GM23338 (cell line): ENCODE data around the gene RND3. TPM values are rescaled to one million over a fixed set of nuclear protein-coding genes. Genes with fewer than 3 reads are reported as not detected.

Experiments used
- ATAC-seq: fragments of 200-7000 bp; cut with Tn5 transposase; 3 replicates; pipeline ENCODE4 v1.9.1; 2020
- DNase-seq: peaks from one replicate; pipeline ENCODE4 v3.0.0-alpha.2; 2015; ENCODE audit warnings: low spot score
- H2AFZ ChIP-seq: fragments of 200-600 bp; sonication (generic); 2 replicates; pipeline ENCODE4 v1.8.0; 2016; ENCODE audit warnings: antibody characterized with exemption, mild to moderate bottlenecking, moderate library complexity
- H3F3A ChIP-seq: fragments of 200-600 bp; sonication (generic); replicated peaks from 2 replicates; pipeline ENCODE4 v1.8.0; 2017; ENCODE audit warnings: antibody characterized with exemption, mixed run types, low read depth
- H3K27ac ChIP-seq: fragments of 200-600 bp; sonication (generic); 2 replicates; pipeline ENCODE4 v1.6.1; 2016; ENCODE audit warnings: low read depth
- H3K27me3 ChIP-seq: fragments of 200-600 bp; sonication (generic); 2 replicates; pipeline ENCODE4 v1.8.0; 2016; ENCODE audit warnings: mild to moderate bottlenecking, mixed run types, moderate library complexity; ENCODE audit not compliant: insufficient read depth
- H3K36me3 ChIP-seq: fragments of 200-600 bp; sonication (generic); 2 replicates; pipeline ENCODE4 v1.8.0; 2016; ENCODE audit warnings: mild to moderate bottlenecking; ENCODE audit not compliant: insufficient read depth
- H3K4me1 ChIP-seq: fragments of 200-600 bp; sonication (generic); 2 replicates; pipeline ENCODE4 v1.8.0; 2016; ENCODE audit warnings: mild to moderate bottlenecking, moderate library complexity; ENCODE audit not compliant: insufficient read depth
- H3K4me2 ChIP-seq: fragments of 200-600 bp; sonication (generic); 2 replicates; pipeline ENCODE4 v1.7.1; 2017; ENCODE audit warnings: mixed run types
- H3K4me3 ChIP-seq: fragments of 200-600 bp; sonication (generic); 2 replicates; pipeline ENCODE4 v1.6.1; 2016; ENCODE audit warnings: mixed run types
- H3K79me2 ChIP-seq: fragments of 200-600 bp; sonication (generic); replicated peaks from 2 replicates; pipeline ENCODE4 v1.8.0; 2017; ENCODE audit warnings: mild to moderate bottlenecking; ENCODE audit not compliant: insufficient read depth
- H3K9me2 ChIP-seq: fragments of 200-600 bp; sonication (generic); 2 replicates; pipeline ENCODE4 v1.8.0; 2017; ENCODE audit not compliant: insufficient read depth
- H4K20me1 ChIP-seq: fragments of 200-600 bp; sonication (generic); replicated peaks from 2 replicates; pipeline ENCODE4 v1.8.0; 2017; ENCODE audit warnings: mild to moderate bottlenecking; ENCODE audit not compliant: insufficient read depth
- H3K27ac Mint-ChIP-seq: 2 replicates; pipeline ENCODE4 v1.8.0; 2020; ENCODE audit warnings: inconsistent platforms, mild to moderate bottlenecking, moderate library complexity, mixed read lengths
- H3K27me3 Mint-ChIP-seq: 3 replicates; pipeline ENCODE4 v1.8.0; 2022; ENCODE audit warnings: low read depth, mild to moderate bottlenecking, moderate library complexity, mixed read lengths, inconsistent platforms; ENCODE audit not compliant: insufficient read depth, poor library complexity
- H3K36me3 Mint-ChIP-seq: 3 replicates; pipeline ENCODE4 v1.8.0; 2021; ENCODE audit warnings: low read depth, mild to moderate bottlenecking, inconsistent platforms, moderate library complexity, mixed read lengths
- H3K4me1 Mint-ChIP-seq: 3 replicates; pipeline ENCODE4 v1.8.0; 2020; ENCODE audit warnings: mild to moderate bottlenecking, inconsistent platforms, mixed read lengths
- H3K4me3 Mint-ChIP-seq: 3 replicates; pipeline ENCODE4 v1.8.0; 2021; ENCODE audit warnings: moderate library complexity, mild to moderate bottlenecking, inconsistent platforms, mixed read lengths
- H3K9me3 Mint-ChIP-seq: 3 replicates; pipeline ENCODE4 v1.8.0; 2020; ENCODE audit warnings: moderate library complexity, mild to moderate bottlenecking, inconsistent platforms, mixed read lengths
- CREB1 ChIP-seq: fragments of 250-450 bp; sonication (Bioruptor Pico); IDR thresholded peaks from 2 replicates; pipeline ENCODE4 v1.5.0; 2020; ENCODE audit warnings: low read depth, mild to moderate bottlenecking, moderate library complexity
- CTCF ChIP-seq, 2 experiments: fragments of 200-600 bp in 1 of 2; sonication (generic) in 1 of 2; conservative IDR thresholded peaks; 2 replicates each; pipeline versions ENCODE4 v1.5.1 to v1.6.1; 2016 to 2017; ENCODE audit warnings: antibody characterized with exemption in 2 of 2, low read depth in 2 of 2, mild to moderate bottlenecking in 2 of 2, moderate library complexity in 1 of 2
- ETS1 ChIP-seq: IDR thresholded peaks from 2 replicates; pipeline ENCODE4 v1.6.1; 2016; ENCODE audit warnings: antibody characterized with exemption
- EZH2 ChIP-seq: fragments of 200-600 bp; sonication (generic); IDR thresholded peaks from one replicate; pipeline ENCODE4 v1.8.0; 2017; ENCODE audit warnings: antibody characterized with exemption, mild to moderate bottlenecking, low read depth; ENCODE audit not compliant: unreplicated experiment
- EZH2phosphoT487 ChIP-seq: fragments of 200-600 bp; sonication (generic); IDR thresholded peaks from one replicate; pipeline ENCODE4 v1.8.1; 2018; ENCODE audit warnings: antibody characterized with exemption; ENCODE audit not compliant: unreplicated experiment
- JUNB ChIP-seq: IDR thresholded peaks from one replicate; pipeline ENCODE4 v1.6.1; 2016; ENCODE audit warnings: antibody characterized with exemption; ENCODE audit not compliant: unreplicated experiment
- NANOG ChIP-seq: IDR thresholded peaks from 2 replicates; pipeline ENCODE4 v1.6.1; 2016; ENCODE audit warnings: antibody characterized with exemption, borderline replicate concordance
- POLR2AphosphoS5 ChIP-seq: IDR thresholded peaks from 2 replicates; pipeline ENCODE4 v1.6.1; 2016; ENCODE audit warnings: antibody characterized with exemption, low read depth
- REST ChIP-seq: IDR thresholded peaks from one replicate; pipeline ENCODE4 v1.6.1; 2018; ENCODE audit warnings: antibody characterized with exemption; ENCODE audit not compliant: unreplicated experiment
- STAT1 ChIP-seq: IDR thresholded peaks from one replicate; pipeline ENCODE4 v1.6.1; 2016; ENCODE audit warnings: antibody characterized with exemption; ENCODE audit not compliant: unreplicated experiment
- ZNF114 ChIP-seq: fragments of 250-450 bp; sonication (Bioruptor Pico); IDR thresholded peaks from 2 replicates; pipeline ENCODE4 v1.5.0; 2020; ENCODE audit warnings: mild to moderate bottlenecking, moderate library complexity
- ZNF331 ChIP-seq: fragments of 250-450 bp; sonication (Bioruptor Pico); IDR thresholded peaks from 2 replicates; pipeline ENCODE4 v1.5.0; 2020; ENCODE audit warnings: low read depth, mild to moderate bottlenecking, moderate library complexity
- ZNF462 ChIP-seq: fragments of 250-450 bp; sonication (Bioruptor Pico); IDR thresholded peaks from 2 replicates; pipeline ENCODE4 v1.5.0; 2020; ENCODE audit warnings: mild to moderate bottlenecking, moderate library complexity
- polyA plus RNA-seq: library from polyadenylated mRNA; unstranded; fragments of >200 nt; fragmentation: Nextera tagmentation; extraction: Ambion mirVana; gene quantifications from 2 replicates; pipeline ENCODE4 v1.2.1, GENCODE V29; 2016
- total RNA-seq: library from RNA; depleted of rRNA; stranded (reverse); fragments of >200 nt; shearing (Covaris generic); gene quantifications from 2 replicates; pipeline ENCODE4 v1.2.3, GENCODE V29; 2014

RND3 gene
- total and polyA plus RNA-seq, 2 experiments from 2014 or later = 48.2 to 55.3 TPM

- ATAC-seq (no peak), DNase-seq (no peak)
- H3K27me3 Mint-ChIP-seq = no peaks in the 10 kb centered on the region
- H3K9me2 ChIP-seq = no peaks in the 10 kb centered on the region
- H3K79me2 ChIP-seq = peaks cover 4% of the 10 kb centered on the region
- H3K4me1 ChIP-seq = no peaks in the 10 kb centered on the region
- H3K9me3 Mint-ChIP-seq = no peaks in the 10 kb centered on the region
- TF ChIP-seq ETS1 (no peak), STAT1 (no peak), ZNF114 (CRISPR knock-in tag) (no peak), NANOG (no peak), POLR2AphosphoS5 (no peak), ZNF462 (no peak), EZH2phosphoT487 (no peak), CREB1 (no peak), EZH2 (no peak), JUNB (no peak), CTCF (conservative IDR thresholded peaks at IDR 0.05; ENCODE audit: low read depth in 2 of 2) (no peak), ZNF331 (CRISPR knock-in tag) (no peak), REST (no peak)
- H3K27ac Mint-ChIP-seq = no peak overlapping the region
- H3K4me3 ChIP-seq = no peak overlapping the region
- H3K4me2 ChIP-seq = no peak overlapping the region
- H2AFZ ChIP-seq = no peak overlapping the region
- H3K4me3 Mint-ChIP-seq = no peak overlapping the region
- no peaks in the 10 kb centered on the region for H3K27me3 ChIP-seq
- peaks cover 3% of the 10 kb centered on the region; the same call in 2 of the 3 replicates for H3K36me3 Mint-ChIP-seq
- no peaks in the 10 kb centered on the region for H3K4me1 Mint-ChIP-seq
- H4K20me1 ChIP-seq = no peaks in the 10 kb centered on the region
- no peaks in the 10 kb centered on the region for H3F3A ChIP-seq
- no peaks in the 10 kb centered on the region for H3K36me3 ChIP-seq
- no peak overlapping the region for H3K27ac ChIP-seq
Observed at GRCh38 chr2:150491943-150492342, 4.5 kb upstream of the RND3 start.
